NCI-H1417 treated with DMSO at 0.1 percent for 48 hours (cell line): ENCODE results near the gene CENPO.

ENCODE experiments used
- DNase-seq: peaks from one replicate; lab custom pipeline; 2025; lab: John Stamatoyannopoulos, UW

CENPO gene

GRCh38 chr2:24839729-24840128 is 46.5 kb downstream of the CENPO start:
- DNase-seq: no peak

- DNase-seq: no peak
Measured at GRCh38 chr2:24840164-24840869, 47.1 kb downstream of the CENPO start.

- no peak for DNase-seq
Measured at GRCh38 chr2:24840962-24841945, 48.0 kb downstream of the CENPO start.

DNA sequence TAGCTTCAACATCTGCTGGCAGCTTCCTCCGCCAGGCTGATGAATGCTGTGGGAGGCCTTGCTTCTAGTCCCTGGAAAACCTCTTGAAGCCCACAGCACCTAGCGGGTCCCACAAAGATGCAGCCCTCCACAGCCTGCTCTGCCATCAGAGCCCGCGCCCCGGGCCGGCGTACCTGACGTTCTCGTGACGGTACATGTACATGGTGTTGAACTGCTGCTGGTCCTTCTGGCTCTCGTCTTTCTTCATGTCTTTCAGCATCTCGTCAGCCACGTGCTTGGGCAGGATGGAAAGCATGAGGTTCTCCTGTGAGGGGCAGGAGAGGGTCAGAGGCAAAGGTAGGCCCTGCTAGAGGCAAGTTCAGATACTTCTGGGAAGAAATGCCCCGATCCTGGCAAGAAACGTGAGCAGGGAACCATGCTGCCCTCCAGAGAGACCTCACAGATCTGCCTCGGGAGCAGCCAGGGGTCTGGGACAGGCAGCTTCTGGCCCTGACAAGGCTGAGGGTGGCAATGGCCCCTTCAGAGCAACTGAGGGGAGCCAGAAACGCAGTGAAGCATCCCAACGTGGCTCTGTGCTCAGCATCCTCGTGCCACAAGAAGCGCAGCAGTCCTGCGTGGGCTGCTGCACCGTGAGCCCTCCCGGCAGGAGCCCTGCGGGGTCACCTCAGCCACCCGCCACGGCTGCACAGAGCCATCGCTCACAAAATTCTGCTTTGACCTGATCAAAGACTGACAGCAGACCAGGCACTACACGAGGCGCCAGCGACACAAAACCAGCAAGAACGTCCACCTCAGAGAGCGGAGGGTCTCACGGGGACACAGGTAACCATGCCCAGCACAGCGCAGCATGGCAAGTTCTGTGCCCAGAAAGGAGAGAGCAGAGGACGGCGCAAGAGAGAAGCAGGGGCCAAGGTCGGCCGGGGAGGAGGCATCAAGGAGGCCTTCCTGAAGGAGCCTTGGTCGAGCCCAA is 49.1 kb downstream of the CENPO start:
- no peak for DNase-seq

DNA sequence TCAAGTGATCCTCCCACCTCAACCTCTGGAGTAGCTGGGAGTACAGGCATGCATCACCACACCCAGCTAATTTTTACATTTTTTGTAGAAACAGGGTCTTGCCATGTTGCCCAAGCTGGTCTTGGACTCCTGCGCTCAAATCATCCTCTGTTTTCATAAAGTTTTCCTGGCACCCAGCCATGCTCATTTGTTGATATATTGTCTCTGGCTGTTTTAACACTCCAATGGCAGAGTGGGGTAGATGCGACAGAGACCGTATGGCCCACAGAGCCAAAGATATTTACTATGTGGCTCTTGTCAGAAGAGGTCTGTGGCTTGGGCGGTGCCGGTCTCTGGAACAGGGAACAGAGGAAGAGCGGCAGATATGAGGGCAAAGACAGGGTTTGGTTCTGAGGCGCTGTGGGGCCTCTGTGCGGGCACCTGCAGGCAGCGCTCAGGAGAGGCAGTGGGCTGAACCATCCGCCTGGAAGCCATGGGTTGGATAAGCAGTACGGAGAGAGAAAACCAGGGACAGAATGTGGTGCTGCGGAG is 50.2 kb downstream of the CENPO start:
- DNase-seq: no peak

DNA sequence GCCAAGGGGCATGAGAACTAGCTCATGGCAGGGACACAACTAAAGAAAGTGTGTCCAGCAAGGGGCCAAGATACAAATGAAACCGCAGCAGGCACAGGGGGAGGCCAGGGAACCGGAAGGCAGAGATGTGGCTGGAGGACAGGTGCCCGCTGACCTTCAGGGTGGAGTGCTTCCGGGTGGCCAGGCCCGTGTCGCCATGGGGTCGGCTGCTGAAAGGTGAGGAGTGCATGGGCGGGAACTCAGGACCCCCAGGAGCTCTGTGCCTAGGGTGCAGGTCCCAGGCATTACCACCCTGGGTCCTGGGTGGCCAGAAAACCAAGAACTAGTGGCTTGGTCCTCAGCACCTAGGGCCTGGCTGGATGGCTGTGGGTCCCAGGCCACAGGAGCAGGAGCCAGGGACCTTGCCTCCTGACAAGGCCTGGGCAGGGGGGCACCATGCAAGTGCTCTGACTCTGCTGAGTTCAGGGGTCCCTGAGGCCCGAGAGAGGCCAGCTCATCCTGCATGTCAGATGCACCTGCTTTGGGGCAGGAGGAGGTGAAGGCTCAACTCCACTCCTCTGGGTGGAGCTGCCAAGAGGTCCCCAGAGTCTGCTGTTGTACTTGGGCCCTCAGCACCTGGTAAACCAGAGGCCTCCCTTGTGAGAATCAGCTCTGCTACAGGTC is 50.9 kb downstream of the CENPO start:
- no peak for DNase-seq

DNA sequence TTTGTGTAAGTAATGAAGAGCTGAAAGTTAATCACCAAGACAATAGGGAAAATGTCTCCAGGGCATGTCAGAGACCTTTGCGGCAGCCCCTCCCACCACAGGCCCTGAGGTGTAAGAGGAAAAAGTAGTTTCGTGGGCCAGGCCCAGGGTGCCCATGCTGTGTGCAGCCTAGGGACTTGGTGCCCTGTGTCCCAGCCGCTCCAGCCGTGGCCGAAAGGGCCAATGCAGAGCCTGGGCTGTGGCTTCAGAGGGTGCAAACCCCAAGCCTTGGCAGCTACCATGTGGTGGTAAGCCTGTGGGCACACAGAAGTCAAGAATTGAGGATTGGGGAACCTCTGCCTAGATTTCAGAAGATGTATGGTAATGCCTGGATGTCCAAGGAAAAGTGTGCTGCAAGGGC is 52.5 kb downstream of the CENPO start:
- no peak for DNase-seq

GRCh38 chr2:24850944-24851343 is 57.7 kb downstream of the CENPO start:
- DNase-seq: no peak

GRCh38 chr2:24852026-24852425 is 58.8 kb downstream of the CENPO start:
- no peak for DNase-seq

DNA sequence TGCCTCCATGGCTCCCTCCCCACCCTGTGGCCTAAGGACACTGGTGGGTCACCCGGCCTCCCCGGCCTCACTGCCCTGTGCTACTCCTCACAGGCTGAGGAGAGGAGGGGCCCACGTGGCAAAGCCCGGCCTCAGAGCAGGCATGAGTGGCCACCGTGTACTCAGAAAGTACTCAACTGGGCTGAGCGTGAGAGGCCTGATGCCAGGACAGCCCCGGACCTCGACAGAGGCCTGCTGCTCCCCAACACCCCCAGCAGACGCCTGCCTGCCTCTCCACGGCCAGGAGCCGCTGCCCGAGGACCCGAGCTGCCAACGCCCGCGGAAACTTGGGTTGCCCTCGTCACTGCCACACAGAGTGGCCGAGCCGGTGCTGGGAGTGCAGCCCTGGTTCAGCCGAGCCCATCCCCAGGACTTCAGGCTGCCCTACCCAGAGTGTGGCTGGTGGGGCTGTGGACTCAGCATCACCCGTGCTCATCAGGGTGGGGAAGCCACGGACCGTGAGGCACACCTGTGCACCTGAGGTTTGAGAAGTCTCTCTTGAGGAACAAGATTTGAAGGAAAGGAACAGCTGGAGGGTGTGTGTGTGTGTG is 59.3 kb downstream of the CENPO start:
- no peak for DNase-seq

GRCh38 chr2:24853046-24853445 is 59.8 kb downstream of the CENPO start:
- DNase-seq: no peak

- DNase-seq: no peak
Measured at GRCh38 chr2:24853996-24854395, 60.8 kb downstream of the CENPO start.

- DNase-seq: no peak
Measured at GRCh38 chr2:24855022-24855622, 61.9 kb downstream of the CENPO start.

DNA sequence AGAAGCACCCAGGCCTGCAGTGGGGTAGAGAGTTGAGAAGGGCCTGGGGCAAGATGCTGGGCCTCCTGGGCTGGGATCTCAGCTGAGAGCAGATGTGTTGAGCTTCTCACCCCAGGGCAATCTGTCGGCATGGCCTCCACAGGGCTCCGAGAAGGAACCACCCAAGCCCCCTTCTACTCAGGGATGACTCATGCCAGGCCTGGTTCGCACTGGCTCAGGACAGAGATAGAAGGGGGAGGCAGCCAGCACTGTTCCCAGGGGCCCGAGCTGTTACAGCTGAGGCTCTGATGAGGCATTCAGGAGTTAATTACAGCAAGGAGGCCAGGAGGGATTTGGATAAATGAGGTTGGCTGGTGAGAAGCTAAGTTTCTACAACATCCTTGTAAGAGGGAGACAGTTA is 62.5 kb downstream of the CENPO start:
- no peak for DNase-seq

DNA sequence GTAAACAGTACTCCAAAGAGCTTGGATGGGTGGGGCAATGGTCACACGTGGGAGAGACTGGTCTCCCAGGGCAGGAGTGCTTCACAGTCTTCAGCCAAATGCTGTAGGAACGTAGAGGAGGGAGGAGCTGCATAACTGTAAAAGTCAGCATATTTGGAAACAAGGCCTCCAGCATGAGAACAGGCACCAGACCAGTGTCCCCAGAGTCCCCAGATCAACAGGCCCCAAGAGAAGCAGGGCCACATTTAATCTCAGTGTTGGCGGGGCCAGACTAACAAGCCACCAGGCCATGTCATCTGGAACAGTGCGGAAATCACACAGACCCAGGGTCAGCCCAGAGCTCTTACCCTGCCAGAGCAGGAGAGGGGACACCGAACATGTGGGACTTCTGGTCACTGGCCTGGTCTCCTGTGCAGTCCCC is 63.6 kb downstream of the CENPO start:
- no peak for DNase-seq

GRCh38 chr2:24857746-24858145 is 64.5 kb downstream of the CENPO start:
- no peak for DNase-seq

DNA sequence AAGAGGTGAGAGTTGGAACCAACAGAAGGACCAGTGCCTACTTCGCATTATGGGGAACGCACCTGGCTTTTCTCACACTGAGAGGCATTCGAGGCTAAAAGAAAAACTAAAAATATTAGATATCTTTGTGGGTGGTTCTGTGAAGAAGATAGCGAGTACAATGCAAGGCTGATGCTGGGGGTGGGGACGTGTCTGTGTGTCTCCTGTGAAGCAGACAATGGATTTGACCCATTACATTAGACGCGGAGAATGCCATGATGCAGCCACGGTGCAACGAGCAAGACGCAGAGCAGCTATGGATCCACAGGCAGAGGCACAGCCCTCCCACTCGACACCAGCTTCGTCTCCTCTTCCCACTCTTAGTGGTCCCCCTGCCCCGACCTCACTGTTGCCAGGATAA is 65.8 kb downstream of the CENPO start:
- no peak for DNase-seq

- DNase-seq: no peak
Measured at GRCh38 chr2:24859968-24860600, 66.9 kb downstream of the CENPO start.

DNA sequence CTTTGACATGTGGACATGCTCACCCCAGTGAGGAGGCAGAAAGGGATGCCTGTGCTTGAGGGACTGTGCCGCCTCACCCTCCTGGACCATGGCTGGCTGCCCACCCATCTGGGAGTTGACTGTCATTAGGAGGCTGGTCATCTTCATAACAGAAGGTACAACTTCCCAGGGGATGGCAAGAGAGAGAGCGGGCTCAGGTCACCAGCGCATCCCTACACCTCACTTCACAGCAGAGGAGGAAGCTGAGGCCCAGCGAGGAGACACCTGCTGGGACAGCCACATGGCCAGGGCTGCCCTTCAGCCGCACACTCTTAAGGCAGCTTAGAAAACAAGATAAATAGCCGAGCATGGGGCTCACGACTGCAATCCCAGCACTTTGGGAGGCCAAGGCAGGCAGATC is 67.4 kb downstream of the CENPO start:
- no peak for DNase-seq

DNA sequence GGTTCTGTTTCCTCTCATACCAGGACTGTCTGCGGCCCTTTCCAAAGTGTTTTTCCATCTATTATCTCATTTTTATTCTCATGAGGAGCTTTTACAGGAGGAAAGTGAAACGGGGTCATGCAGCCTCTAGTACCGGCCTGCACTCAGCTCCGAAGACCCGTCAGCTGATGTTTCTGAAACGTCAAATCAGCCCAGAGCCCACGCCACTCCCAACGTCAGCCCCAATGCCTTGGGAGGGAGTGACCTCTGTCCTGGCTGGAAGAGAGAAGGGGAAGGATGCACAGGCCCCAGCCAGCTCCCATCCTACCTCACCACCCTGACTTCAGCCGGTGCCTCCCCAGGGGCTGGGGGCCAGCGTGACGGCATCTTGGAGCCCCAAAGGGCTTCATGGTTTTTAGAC is 68.3 kb downstream of the CENPO start:
- DNase-seq: no peak
